Activated T-cell treated with anti-CD3 and anti-CD28 coated beads for 48 hours (primary cell): ENCODE measurements around the gene PRPS1L1.

Experiments
- DNase-seq: peaks from one replicate; pipeline ENCODE4 v3.0.0-alpha.2; 2020; ENCODE audit warnings: low read depth

Gene PRPS1L1

DNA sequence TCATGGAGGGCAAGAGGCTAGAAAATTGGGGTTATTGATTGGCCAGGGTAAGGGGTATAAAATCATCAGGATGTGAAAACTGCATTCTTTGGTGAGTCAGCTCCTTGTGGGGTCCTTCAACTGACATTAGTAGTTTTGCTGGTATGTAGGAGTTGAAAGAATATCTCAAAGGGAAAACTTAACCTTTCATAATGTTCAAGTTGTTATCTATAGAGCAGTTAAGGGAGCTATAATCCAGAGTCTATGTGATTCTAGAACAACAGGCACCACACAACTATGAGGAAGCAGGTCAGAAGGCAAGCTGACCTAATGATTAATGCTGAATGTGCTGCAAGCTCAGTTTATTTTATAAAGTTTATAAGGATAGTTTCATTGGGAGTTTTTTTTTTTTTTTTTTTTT is 13.7 kb downstream of the PRPS1L1 start:
- DNase-seq: no peak

DNA sequence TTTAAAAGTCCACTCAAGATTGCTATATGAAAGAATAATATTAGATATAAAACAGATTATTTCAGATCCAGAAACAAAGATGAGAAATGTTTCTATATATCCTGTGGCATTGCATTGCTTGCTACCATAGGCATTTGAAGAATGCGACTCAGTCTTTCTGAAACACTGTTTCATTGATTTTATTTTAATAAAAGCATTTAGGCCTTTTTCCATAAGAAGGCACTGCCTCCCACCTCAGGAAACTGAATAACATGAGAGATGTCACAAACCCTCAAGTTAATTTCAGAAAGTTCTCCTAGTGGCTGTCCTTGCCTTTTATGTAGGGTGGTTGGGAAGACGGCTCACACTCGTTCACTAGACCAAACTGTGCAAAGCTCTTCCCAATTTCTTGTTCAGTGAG is 23.3 kb downstream of the PRPS1L1 start:
- no peak for DNase-seq

DNA sequence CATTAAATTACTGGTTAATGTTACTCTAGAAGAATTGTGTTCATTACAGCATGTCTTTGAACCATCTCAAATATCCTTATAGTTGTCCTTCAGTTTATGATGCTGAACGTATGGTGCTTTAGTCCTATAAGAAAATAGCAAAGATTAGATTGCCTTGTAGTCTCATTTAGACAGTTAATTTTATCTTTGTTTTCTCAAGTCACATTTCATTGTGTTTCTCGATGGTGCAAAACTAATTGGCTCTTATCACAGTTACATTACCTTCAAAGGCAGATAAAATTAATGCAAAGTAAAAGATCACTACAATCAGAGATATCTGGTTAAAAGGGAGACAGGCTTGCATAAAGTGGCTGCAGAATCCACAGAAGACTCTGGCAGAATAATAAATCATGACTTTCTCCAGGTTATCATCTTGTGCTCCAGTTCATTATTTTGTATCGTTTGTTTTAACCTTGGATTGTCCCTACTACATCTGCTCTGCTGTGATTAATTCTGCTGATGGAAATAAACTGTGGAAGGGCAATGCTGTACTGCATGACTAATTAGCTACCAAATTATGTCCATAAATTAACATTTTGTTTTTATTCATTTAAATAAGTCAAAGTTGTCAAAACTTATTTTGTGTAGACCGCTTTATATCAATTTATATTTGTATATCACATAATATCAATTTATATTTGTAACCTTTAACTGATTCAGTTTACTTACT is 24.2 kb downstream of the PRPS1L1 start:
- no peak for DNase-seq

DNA sequence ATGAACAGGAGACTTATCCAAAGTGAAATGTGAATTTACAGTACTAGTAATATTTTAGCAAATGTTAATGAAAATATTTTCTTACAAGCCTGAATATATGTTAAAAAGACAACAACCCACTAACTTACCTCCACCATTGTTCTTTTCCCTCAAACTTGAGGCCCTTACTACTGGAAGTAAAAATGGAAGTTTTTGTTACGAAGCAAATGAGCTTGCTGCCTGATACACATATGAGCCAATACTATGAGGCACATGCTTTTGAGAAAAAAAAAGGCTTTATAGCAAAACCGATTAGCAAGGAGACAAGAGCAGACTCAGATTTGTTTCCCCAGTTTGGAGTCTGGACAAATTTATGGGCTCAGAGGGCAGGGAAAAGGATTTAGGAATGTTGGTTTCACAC is 29.0 kb downstream of the PRPS1L1 start:
- no peak for DNase-seq

DNA sequence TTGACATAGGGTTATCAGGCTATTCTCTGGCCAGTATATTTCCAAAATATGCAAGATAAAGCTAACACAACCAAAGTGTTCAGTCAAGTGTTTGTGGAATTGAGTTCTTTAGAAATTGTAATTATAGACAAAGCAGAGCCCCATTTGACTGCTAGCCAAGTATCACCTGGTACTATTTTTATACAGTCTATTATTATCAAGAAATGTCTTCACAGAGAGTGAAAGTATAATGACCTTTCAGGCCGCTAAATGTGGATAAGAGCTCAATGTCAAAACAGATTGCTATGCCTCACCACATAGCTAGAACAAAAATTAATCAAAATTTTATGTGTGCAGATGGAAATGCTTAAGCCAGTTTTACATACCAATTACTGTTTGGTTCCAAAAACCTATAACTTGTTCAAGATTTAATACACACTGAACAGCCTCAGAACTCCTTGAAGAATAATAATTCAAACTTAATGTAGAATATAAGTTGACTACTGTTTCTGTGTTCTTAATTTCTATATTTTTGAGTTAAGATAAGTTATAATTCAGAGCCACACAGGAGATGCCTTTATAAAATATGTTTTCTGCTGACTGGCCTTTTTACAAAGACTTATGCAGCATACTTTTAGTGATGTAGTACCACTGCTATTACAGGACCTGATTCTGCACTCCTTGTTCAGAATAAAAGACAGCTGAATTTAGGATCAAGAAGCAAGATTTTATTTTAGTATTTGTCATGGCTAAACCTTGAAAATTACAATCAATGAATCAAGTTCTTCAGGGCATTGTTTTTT is 31.0 kb downstream of the PRPS1L1 start:
- no peak for DNase-seq

DNA sequence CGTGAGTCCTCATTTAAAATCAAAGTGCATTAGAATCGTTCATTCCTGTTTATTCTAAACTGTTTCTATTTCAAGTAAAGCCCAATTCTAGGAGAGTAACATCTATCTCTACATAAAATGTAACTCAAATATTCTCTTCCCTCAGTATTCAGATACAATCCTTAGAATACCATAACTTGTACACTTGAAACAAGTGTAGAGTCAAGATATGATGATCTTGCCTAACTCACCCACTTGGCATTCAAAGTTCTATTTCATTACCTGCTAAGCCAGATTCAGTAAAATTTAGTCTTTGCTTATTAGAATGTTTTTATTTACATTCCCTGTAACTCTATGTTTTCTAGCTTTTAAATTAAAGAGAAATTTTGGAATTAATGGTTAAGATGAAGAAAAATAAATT is 31.6 kb downstream of the PRPS1L1 start:
- no peak for DNase-seq

DNA sequence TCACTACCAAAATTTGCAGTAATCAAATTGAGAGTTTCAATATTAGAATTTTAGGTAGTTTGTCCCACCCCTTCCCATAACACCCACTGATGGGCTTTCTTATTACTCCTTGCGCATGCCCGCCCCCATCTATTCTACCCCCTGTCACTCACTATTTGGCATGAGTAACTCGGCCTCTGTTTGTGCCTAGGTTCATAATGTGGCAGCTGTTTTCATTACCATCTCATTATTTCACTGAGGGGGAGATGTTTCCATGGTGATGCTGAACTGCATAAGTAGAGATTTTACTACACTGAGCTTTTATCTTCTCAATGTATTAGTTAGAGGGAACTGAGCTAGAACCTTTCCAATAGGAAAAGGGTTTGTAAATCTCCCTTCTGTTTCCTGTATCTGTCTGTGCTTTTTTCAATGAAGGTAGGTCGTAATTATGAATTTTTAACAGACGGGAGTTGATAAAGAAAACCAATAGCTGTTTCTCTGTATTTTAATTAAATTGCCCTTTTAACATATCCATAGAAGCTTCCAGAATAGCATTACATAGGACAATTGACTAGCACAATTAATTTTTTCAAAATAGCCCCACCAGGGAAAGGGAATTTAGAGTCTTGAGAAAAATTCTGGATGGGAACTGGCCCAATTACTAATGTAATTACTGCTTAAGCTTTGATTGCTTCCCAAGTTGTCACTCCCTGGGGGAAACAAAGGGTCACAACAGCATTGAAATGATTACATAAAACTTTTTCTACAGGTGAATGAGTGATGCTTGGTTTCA is 33.4 kb downstream of the PRPS1L1 start:
- DNase-seq: no peak

DNA sequence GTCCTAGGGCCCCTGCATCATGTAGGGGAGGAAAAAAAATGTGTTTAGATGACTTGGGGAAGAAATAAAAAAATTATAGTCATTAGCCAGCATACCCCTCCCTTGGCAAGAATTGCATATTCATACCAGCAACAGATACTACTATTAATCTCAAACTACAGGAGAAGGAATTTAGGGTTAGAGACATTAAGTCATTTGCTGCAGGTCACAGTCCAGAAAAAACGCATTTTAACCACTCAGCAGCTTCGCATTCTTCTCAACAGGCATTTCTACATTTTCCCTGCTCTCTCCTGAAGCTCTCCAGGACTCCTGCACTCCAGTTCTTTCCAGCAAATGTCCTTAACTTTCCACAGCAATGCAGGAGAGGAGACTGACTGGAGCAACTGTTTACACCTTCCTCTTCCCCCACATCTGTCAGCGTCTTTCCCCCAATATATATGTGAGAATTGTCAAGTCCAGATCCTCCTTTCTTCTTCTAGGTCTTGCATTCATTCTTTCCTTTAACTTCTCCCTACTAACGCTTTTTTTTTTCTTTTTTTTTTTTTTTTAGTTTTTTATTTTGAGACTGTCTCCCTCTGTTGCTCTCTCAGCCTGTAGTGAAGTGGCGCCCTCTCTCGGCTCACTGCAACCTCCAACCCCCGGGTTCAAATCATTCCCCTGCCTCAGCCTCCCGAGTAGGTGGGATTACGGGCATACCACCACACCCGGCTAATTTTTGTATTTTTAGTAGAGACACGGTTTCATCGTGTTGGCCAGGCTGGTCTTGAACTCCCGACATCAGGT is 35.6 kb downstream of the PRPS1L1 start:
- DNase-seq: no peak

DNA sequence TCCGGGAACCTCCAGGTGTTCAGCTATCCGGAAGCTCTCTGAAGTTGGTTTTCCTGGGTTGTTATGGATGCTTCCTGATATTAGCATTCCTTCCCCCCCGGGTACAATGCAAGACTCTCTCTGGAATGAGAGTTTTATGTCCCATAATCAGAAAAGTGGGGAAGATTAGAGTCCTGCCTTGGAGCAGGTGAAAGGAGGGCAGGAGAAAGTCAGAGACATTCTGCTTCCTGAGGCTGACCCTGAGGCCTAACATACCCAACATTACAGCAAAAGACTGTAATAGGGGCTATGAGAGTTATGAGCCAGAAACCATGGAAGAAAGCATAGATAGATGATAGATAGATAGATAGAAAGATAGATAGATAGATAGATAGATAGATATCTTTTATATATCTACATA is 36.9 kb downstream of the PRPS1L1 start:
- no peak for DNase-seq

DNA sequence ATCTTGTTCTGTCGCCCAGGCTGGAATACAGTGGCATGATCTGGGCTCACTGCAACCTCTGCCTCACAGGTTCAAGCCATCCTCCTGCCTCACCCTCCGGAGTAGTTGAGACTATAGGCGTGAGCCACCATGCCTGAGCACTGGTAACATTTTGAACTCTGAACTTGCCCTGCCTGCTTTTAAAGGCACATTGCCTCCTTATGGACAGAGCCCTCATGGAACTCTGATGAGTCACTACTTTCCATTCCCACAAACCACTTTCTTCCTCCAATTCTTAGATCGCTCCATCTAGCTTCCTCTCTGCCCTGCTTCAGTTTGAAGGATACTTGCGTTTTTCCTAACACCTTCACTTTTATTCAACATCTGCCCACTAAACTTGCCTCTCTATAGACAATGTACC is 38.1 kb downstream of the PRPS1L1 start:
- no peak for DNase-seq

DNA sequence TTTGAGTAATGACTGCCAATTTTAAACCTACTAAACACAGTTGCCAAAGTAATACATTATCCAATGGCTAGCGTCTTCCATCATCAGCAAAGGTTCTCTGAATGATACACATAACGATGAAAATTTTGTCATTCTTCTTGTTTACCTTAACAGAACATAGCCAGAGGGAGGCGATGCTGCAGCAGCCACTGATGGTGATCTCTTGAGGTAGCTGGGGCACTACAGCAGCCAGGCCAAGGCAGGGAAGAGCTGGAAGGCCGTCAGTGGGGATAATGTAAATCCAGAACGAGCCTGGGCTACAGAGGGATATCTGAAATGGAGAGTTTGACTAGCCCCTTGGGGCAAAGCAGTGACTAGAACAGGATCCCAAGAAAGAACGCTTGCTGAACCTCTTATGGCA is 38.8 kb downstream of the PRPS1L1 start:
- DNase-seq: no peak

DNA sequence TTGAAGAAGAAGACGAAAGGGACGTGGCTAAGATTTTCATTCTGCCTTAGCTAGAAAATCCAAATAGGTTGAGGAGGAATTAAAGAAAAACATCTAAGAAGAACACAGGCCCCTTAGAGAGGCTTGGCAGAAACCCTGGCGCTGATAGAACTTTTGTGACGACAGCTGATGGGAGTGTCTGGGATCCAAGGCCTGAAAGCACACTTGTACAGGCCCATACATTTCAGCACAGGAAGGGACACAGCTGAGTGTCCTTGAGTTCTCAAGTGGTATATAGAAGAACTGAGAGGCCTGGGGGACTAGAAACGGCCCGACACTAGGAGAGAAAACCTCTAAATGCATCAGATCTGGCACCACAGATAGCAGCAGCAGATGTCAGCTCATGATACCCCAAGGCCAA is 39.5 kb downstream of the PRPS1L1 start:
- DNase-seq: no peak

DNA sequence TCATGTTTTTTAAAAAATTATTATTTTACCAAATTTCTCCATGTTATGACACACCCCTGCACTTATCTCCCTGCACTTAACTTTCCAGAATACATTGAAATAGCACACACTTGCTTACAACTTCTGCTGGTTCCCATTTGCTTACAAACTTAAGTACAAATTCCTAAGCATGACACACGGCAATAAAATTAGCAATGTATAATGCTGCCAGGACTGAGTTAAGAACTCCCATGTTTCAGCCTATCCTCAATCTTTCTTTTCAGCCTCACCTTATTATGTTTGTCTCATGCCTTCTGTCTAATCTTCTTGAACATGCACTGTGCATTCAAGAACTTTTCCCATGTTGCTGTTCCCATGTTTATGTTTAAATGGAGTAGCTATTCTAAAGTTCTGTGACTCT is 40.8 kb downstream of the PRPS1L1 start:
- DNase-seq: no peak

DNA sequence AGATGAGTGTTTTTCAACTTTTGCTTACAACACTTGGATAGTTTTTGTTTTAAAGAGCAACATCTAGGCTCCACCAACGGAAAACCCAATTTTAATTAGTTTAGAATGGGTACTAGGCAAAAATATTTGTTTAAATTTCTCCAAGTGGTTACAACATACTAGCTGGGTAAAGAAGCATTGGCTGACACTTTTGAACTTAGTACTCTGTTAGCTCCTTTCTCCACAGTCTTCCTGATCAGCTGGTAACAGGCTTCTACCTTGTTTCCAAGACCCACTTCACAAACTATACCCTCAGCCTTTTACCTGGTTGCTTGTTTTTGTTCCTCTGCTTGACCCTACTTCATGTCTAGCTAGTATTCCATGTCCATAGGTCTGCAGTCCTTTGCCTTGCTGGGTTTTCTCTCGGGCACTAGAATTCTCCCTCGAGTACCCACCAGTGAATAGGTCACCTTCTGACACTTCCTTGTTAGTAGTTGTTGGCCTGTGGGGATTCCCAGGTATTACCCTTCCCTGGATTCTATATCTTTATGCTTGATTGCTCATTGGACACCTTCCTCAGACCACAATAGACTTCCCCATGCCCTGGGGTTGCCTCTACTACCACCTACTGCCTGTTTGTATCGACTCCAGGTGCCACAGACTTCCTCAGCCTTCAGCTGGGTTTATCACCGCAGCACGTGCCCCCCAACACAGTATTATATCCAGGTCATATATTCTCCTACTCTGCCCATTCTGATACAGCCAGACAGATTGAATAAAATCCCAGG is 42.0 kb downstream of the PRPS1L1 start:
- DNase-seq: no peak

DNA sequence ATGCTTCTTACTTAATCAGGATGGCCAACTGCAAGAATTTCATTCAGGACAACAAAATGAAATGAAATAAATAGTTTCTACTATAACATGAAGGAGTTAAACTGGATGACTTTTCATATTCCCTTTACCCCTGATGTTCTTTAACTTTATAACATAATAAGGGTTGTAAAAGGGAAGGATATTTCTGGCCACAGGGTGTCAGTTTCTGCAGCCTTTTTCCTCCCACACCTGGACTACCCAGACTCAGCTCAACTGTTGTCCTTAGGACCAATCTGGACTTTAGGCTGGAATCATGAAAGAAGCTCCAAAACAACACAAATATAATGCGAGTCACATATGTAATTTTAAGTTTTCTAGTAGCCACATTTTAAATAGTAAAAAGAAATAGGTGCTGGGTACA is 43.4 kb downstream of the PRPS1L1 start:
- DNase-seq: no peak

DNA sequence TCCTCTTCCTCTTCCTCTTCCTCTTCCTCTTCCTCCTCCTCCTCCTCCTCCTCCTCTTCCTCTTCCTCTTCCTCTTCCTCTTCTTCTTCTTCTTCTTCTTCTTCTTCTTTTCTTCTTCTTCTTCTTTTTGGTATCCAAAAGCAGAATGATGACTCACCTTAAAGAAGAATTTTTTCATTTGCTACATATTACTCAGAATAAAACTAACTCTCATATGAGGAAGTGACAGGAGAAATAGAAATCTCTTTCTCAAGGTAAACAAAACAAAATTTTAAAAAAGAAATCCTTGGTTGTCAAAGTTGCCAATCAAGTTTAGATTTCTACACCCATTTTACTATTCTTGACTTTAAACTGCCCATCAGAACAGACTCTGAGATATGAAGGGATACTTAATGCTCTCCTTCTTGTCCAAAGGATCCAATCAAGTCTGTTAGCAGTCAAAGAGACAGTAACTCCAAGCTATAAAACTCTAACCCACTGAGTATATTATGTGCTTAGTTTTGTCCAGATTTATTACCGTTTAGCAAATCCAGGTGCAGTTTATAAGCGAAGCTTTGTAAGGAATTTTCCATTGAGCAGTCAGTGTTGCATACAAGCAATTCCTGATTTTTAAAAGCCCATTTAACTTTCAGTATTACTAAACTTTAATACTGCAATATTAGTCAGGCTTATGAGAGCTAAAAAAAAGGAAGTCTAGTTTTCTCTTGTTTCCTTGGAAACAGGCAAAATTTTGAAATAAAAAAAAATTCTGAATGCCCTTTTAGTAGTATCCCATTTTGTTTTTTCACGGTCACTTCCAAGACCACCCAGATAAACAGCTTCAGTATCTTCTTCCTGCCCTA is 44.2 kb downstream of the PRPS1L1 start:
- no peak for DNase-seq

DNA sequence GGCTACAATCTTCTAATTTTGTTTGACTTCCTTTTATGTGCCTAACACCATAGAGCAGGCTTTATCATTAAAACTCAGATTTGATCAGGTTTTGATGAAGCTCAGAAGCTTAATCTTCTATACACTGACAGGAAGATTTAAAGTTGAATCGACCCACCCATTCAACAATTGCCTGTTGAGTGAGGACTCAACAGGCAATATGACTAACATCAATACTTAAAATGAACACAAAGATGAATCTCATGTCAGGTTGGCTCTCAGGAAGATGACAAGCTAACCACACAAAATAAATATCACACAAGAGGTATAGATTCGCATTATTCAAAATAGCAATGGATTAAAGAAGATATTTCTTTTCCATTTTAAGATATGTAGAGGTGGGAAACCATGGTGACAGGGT is 50.7 kb downstream of the PRPS1L1 start:
- DNase-seq: no peak
